Activated CD8-positive, alpha-beta T cell treated with anti-CD3 and anti-CD28 coated beads for 36 hours (primary cell): ENCODE results near the gene ISM1. TPM values are rescaled to one million over a fixed set of nuclear protein-coding genes. Genes with fewer than 3 reads are reported as not detected.

Experiments
- ATAC-seq: fragments of 200-7000 bp; cut with Tn5 transposase; one replicate; pipeline ENCODE4 v1.10.0; 2021; ENCODE audit warnings: mild to moderate bottlenecking, moderate library complexity
- CTCF ChIA-PET: fragments of 350-600 bp; sonication (Branson Sonifier 250); formaldehyde crosslinking; loops from one replicate; lab custom pipeline; 2021; ENCODE audit warnings: antibody characterized with exemption; lab: Charles Lee
- POLR2A ChIA-PET: fragments of 350-600 bp; sonication (Branson Sonifier 250); formaldehyde crosslinking; loops from one replicate; lab custom pipeline; 2021; ENCODE audit warnings: antibody characterized with exemption; lab: Charles Lee
- DNase-seq: peaks from one replicate; pipeline ENCODE4 v3.0.0-alpha.2; 2020
- H3K27ac Mint-ChIP-seq: one replicate; pipeline ENCODE4 v1.8.0; 2021; ENCODE audit warnings: mild to moderate bottlenecking, mixed read lengths
- H3K27me3 Mint-ChIP-seq: one replicate; pipeline ENCODE4 v1.8.0; 2021; ENCODE audit warnings: mixed read lengths
- H3K36me3 Mint-ChIP-seq: one replicate; pipeline ENCODE4 v1.8.0; 2021; ENCODE audit warnings: low read depth, mixed read lengths
- H3K4me1 Mint-ChIP-seq: one replicate; pipeline ENCODE4 v1.8.0; 2021; ENCODE audit warnings: low read depth, mixed read lengths
- H3K4me3 Mint-ChIP-seq: one replicate; pipeline ENCODE4 v1.8.0; 2021; ENCODE audit warnings: mild to moderate bottlenecking, moderate library complexity, mixed read lengths
- H3K9me3 Mint-ChIP-seq: one replicate; pipeline ENCODE4 v1.8.0; 2021; ENCODE audit warnings: mixed read lengths
- CTCF ChIP-seq: fragments of 200-600 bp; IDR thresholded peaks from one replicate; pipeline ENCODE4 v1.8.0; 2022; ENCODE audit warnings: antibody characterized with exemption, mild to moderate bottlenecking
- intact Hi-C: fragments of 100-400 bp; cut with micrococcal nuclease; formaldehyde crosslinking; loops from one replicate; pipeline ENCODE4 v1.10.0; 2022
- total RNA-seq, 2 experiments: library from RNA; stranded (reverse); gene quantifications; one replicate each; pipeline ENCODE4 v1.2.3, GENCODE V29; 2021

ISM1 gene
- total RNA-seq, 2 experiments from 2014 or later: 0.77 to 1.4 TPM

DNA sequence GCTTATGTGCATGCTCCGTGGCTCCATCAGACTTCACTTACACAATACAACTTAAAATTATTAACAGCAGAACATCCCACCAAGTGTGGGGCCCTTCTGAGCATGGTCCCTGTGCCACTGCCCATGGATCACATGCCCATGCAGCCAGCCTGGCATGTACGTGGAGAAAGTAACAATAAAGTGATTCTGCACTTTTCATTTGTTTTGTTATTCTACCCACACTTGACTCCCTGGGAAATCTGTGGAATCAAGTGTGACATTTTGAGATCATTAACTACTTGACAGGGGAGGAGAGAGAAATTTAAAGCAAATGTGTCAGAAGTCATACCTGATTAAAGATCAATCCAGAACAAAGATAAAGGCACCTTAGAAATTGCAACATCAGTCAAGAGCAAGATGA lies 112.0 kb downstream of the ISM1 start:
- Mint-ChIP-seq H3K4me1 (peaks cover 26% of the 10 kb centered on the region), H3K4me3 (no peak overlapping the region)

GRCh38 chr20:13333793-13334192 lies 112.7 kb downstream of the ISM1 start:
- peaks cover 31% of the 10 kb centered on the region for H3K4me1 Mint-ChIP-seq
- TF ChIP-seq CTCF: no peak
- H3K4me3 Mint-ChIP-seq: no peak overlapping the region
- H3K36me3 Mint-ChIP-seq: no peaks in the 10 kb centered on the region
- ATAC-seq (no peak), DNase-seq (no peak)
- CTCF ChIA-PET: interaction anchor here (1.0 kb wide), 1 partner anchor 31 kb away, joined by 3 read pairs; no protein-coding TSS in a partner anchor
- no peaks in the 10 kb centered on the region for H3K9me3 Mint-ChIP-seq
- H3K27ac Mint-ChIP-seq: no peak overlapping the region
- POLR2A ChIA-PET: no interaction called here
- no peaks in the 10 kb centered on the region for H3K27me3 Mint-ChIP-seq
- intact Hi-C loops: no loop called here

More for the DNA sequence above, 112.0 kb downstream of the ISM1 start:
- no peak overlapping the region for H3K27ac Mint-ChIP-seq
- DNase-seq (no peak), ATAC-seq (no peak)
- CTCF ChIA-PET: interaction anchor here (1.0 kb wide), 1 partner anchor 30 kb away, joined by 3 read pairs; no protein-coding TSS in a partner anchor
- no peaks in the 10 kb centered on the region for H3K36me3 Mint-ChIP-seq
- peaks cover 2% of the 10 kb centered on the region for H3K27me3 Mint-ChIP-seq
- H3K9me3 Mint-ChIP-seq: peaks cover 2% of the 10 kb centered on the region
- intact Hi-C loops: no loop called here
- POLR2A ChIA-PET: no interaction called here
- TF ChIP-seq CTCF: no peak

- ChIA-PET POLR2A (no interaction called here), CTCF (no interaction called here)
- peak overlapping the region; percentile 73 for H3K27ac Mint-ChIP-seq
- no peaks in the 10 kb centered on the region for H3K27me3 Mint-ChIP-seq
- ATAC-seq: peak; percentile 64
- H3K36me3 Mint-ChIP-seq: no peaks in the 10 kb centered on the region
- DNase-seq: peak; percentile 38
- intact Hi-C loops: no loop called here
- no peak overlapping the region for H3K4me3 Mint-ChIP-seq
- H3K4me1 Mint-ChIP-seq: peaks cover 33% of the 10 kb centered on the region
- H3K9me3 Mint-ChIP-seq: no peaks in the 10 kb centered on the region
- TF ChIP-seq CTCF: no peak
Observed at GRCh38 chr20:13336308-13337089, 115.4 kb downstream of the ISM1 start.

DNA sequence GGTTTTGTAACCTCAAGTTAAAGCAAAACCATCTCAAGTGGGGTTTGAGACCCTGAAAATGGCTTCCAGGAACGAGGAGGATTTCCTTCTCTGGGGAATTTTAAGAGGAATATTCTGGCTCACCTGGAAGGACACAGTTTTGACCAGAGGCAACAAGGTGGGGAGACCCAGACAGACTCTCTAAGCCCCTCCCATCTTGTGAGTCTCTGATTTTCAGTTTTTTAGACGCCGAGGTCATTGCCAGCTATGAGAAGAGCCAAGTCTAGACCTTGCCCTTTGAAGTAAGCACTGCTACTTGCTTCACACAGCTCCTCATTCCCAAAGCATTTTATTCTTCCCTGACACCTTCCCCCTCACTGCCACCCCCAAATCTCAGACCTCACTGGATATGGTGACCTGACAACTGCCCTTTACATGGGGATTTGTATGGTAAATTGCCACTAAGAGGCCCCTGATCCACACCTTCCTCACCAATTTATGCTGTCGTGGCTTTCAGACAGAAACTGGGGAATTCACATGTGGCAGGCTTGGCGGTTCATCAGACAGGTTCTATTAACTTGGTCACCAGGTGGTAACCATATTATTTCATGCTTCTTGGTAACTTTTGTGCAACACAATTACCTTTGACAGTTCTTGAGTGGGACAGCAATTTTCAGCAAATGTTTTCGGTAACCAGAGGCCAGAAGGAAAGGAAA lies 116.2 kb downstream of the ISM1 start:
- ATAC-seq (peak; percentile 31), DNase-seq (peak; percentile 38)
- peak overlapping the region; percentile 73 for H3K27ac Mint-ChIP-seq
- POLR2A ChIA-PET: interaction anchor here (0.6 kb wide), 1 partner anchor 18 kb away, joined by 3 read pairs; no protein-coding TSS in a partner anchor
- H3K4me3 Mint-ChIP-seq: no peak overlapping the region
- no peaks in the 10 kb centered on the region for H3K9me3 Mint-ChIP-seq
- no peaks in the 10 kb centered on the region for H3K36me3 Mint-ChIP-seq
- no peak for TF ChIP-seq CTCF
- CTCF ChIA-PET: no interaction called here
- H3K27me3 Mint-ChIP-seq: no peaks in the 10 kb centered on the region
- intact Hi-C loops: no loop called here
- H3K4me1 Mint-ChIP-seq: peaks cover 27% of the 10 kb centered on the region
